Measurements from ENCODE around the gene NFIB. TPM values are rescaled to one million over a fixed set of nuclear protein-coding genes. Genes with fewer than 3 reads are reported as not detected.

NFIB gene
- total RNA-seq, 2 donors from 2014 or later = 54.8 to 114 TPM

DNA sequence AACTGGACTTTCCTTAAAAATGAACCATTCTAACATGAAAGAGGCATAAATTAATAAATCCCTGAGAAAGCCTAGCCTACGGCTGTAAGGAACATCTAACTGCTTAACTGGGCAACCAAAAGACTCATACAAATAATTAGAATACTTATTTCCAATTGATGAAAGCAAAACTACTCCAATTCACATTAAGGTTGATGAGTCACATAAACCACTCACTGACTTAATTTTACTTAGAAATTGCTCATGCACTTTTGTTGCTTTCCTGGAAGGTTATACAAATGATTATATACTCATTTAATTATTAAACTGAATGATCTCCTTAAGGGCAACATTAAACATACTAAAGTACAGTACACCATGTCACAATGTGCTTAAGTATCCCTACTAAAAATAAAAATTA, 101.9 kb downstream of the NFIB start:
- ATAC-seq (ENCODE audit: insufficient number of reproducible peaks, low FRiP score, low read depth) (no peak), DNase-seq (ENCODE audit: low spot score) (no peak)
- peaks cover 21 to 72% of the 10 kb centered on the region in 2 donors for H3K4me1 ChIP-seq (ENCODE audit: control insufficient read depth in 1 of 2, low read depth in 2 of 2)
- TF ChIP-seq, protein P1, sequence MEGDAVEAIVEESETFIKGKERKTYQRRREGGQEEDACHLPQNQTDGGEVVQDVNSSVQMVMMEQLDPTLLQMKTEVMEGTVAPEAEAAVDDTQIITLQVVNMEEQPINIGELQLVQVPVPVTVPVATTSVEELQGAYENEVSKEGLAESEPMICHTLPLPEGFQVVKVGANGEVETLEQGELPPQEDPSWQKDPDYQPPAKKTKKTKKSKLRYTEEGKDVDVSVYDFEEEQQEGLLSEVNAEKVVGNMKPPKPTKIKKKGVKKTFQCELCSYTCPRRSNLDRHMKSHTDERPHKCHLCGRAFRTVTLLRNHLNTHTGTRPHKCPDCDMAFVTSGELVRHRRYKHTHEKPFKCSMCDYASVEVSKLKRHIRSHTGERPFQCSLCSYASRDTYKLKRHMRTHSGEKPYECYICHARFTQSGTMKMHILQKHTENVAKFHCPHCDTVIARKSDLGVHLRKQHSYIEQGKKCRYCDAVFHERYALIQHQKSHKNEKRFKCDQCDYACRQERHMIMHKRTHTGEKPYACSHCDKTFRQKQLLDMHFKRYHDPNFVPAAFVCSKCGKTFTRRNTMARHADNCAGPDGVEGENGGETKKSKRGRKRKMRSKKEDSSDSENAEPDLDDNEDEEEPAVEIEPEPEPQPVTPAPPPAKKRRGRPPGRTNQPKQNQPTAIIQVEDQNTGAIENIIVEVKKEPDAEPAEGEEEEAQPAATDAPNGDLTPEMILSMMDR (IDR thresholded peaks at IDR 0.05) = no peak
- H3K27ac ChIP-seq = no peak overlapping the region
- no peaks in the 10 kb centered on the region for H3K27me3 ChIP-seq (replicated peaks; ENCODE audit: insufficient read depth)
- no peak overlapping the region for H3K4me3 ChIP-seq
- no peaks in the 10 kb centered on the region for H3K36me3 ChIP-seq
- no peaks in the 10 kb centered on the region for H3K9me3 ChIP-seq

DNA sequence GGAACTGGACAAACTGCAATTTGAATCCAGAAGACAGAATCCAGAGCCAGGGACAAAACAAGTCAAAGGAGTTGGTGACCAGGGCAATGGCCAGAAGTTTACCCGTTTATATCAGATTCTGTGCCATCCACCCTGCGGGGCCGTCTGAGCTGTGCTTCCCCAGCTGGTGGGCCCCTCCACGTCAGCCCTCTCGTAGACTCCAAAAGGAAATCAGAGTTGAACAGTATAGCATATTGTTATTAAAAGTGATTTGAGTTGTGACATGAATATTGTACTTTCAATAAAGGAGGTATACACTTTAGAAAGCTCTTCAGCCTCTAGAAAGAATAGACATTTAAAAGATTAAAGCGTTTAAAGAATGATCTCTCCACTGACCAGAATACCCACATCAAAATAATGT, 102.4 kb downstream of the NFIB start:
- no peak overlapping the region for H3K4me3 ChIP-seq
- ATAC-seq (ENCODE audit: insufficient number of reproducible peaks, low FRiP score, low read depth) (no peak), DNase-seq (ENCODE audit: low spot score) (no peak)
- H3K27me3 ChIP-seq (replicated peaks; ENCODE audit: insufficient read depth) = no peaks in the 10 kb centered on the region
- TF ChIP-seq, protein P1 (IDR thresholded peaks at IDR 0.05) = no peak
- H3K9me3 ChIP-seq = no peaks in the 10 kb centered on the region
- H3K27ac ChIP-seq = no peak overlapping the region
- H3K4me1 ChIP-seq (ENCODE audit: control insufficient read depth in 1 of 2, low read depth in 2 of 2) = peaks cover 17 to 67% of the 10 kb centered on the region in 2 donors
- no peaks in the 10 kb centered on the region for H3K36me3 ChIP-seq

DNA sequence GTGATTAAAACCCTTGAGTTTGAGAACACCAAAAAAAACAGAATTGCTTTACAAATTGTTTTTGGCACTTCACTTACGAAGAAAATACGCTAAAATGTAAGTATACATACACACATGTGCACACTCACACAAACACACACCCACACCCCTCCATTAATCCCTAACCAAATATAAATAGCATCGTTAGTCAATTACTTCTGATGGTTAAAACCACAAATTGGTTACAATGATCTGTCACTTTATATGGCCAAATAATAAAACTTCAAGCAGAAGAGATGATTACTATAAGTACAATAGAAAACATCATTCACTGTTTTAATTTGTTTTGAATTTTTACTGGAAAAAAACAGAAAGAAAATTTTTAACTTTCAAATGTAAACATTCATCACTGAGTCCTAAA, 103.5 kb downstream of the NFIB start:
- Histone ChIP-seq H3K4me3 (no peak overlapping the region), H3K36me3 (no peaks in the 10 kb centered on the region), H3K27ac (no peak overlapping the region), H3K4me1 (ENCODE audit: control insufficient read depth in 1 of 2, low read depth in 2 of 2) (peaks cover 25 to 68% of the 10 kb centered on the region in 2 donors), H3K9me3 (no peaks in the 10 kb centered on the region), H3K27me3 (replicated peaks; ENCODE audit: insufficient read depth) (no peaks in the 10 kb centered on the region)
- TF ChIP-seq, protein P1 (IDR thresholded peaks at IDR 0.05) = no peak
- ATAC-seq (ENCODE audit: insufficient number of reproducible peaks, low FRiP score, low read depth) = no peak
- no peak for DNase-seq (ENCODE audit: low spot score)

DNA sequence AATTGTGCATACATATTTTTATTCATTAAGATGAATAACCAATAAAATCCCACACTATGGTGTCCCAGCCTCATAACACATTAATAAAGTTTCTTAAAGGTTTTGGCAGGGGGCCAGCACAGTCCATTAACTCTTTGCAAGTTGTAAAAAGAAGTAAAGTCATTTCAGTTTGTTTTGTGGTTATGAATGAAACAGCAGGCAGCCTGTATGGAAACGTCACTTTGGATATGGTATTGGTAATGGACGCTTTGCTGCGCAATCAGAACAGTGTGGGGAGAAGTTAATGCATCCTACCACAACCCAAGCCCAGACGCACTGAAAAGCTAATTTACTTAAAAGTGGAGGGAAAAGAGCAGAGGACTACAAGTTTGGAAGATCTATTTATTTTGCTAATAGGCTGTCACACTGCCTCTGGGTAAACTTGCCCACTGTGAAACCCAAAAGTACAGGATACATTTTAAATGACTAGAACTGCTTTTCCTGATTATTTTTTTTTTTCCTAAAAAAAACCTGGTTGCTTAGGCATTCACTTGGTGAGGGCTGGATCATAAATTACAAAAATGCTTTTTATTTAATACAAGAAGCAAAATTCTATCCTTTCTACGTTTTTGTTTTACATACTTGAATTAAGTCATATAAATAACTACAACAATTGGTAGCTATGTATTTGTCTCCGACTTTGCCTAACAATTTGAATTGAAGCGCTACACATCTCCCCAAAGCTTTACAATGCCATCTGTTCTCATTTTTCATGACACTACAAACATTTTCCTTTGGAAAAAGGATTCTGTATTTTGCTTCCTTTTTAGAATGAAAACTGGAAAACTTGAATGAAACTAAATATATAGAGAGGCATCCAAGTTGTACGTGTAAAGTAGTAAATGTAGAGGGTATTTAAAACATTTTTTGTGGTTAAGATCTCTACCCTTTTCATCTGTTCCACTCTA, 104.3 kb downstream of the NFIB start:
- Histone ChIP-seq H3K4me1 (ENCODE audit: control insufficient read depth in 1 of 2, low read depth in 2 of 2) (peaks cover 25 to 68% of the 10 kb centered on the region in 2 donors), H3K27ac (no peak overlapping the region), H3K9me3 (no peaks in the 10 kb centered on the region), H3K4me3 (no peak overlapping the region), H3K36me3 (no peaks in the 10 kb centered on the region), H3K27me3 (replicated peaks; ENCODE audit: insufficient read depth) (no peaks in the 10 kb centered on the region)
- TF ChIP-seq, protein P1 (IDR thresholded peaks at IDR 0.05) = no peak
- no peak for ATAC-seq (ENCODE audit: insufficient number of reproducible peaks, low FRiP score, low read depth)
- no peak for DNase-seq (ENCODE audit: low spot score)

DNA sequence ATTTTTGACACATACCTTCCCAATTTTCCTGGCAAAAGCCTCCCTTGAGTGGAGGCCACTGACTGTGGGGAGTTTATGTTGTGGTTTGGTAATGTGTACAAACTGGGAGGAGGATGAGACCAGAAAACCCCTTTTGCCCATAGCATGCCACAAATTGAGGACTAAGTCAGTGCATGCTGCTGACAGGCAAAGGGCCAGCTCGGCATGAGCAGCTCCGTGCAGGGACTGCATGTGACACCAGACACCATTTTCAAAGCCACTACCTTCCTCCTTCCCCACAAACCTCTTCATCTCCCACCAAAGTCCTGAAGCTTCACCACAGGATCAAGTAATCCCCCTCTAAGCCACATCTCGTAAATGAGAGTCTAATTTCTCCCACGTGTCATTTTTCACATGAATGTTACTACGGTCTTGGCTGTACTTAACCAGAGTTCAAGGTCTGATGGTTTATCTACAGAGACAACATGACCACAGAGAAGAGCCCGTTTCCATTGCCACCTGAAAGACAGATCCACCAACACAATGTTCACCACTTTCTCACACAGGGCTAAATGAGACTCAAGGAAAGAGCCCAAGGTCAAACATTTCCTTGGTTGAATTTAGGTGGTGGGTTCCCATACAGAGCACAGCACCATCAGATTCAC, 106.5 kb downstream of the NFIB start:
- TF ChIP-seq, protein P1 (IDR thresholded peaks at IDR 0.05) = no peak
- ATAC-seq (ENCODE audit: insufficient number of reproducible peaks, low FRiP score, low read depth) = no peak
- H3K4me1 ChIP-seq (ENCODE audit: control insufficient read depth in 1 of 2, low read depth in 2 of 2) = peaks cover 31 to 69% of the 10 kb centered on the region in 2 donors

More for the DNA sequence above, 106.5 kb downstream of the NFIB start:
- DNase-seq (ENCODE audit: low spot score) = no peak
- Histone ChIP-seq H3K9me3 (no peaks in the 10 kb centered on the region), H3K27ac (no peak overlapping the region), H3K36me3 (no peaks in the 10 kb centered on the region), H3K27me3 (replicated peaks; ENCODE audit: insufficient read depth) (no peaks in the 10 kb centered on the region), H3K4me3 (no peak overlapping the region)
